ENCODE results near the gene SMCO4. TPM values are rescaled to one million over a fixed set of nuclear protein-coding genes. Genes with fewer than 3 reads are reported as not detected.

The SMCO4 gene
- total RNA-seq, 1 donor from 2014 or later, result 35.1 TPM

DNA sequence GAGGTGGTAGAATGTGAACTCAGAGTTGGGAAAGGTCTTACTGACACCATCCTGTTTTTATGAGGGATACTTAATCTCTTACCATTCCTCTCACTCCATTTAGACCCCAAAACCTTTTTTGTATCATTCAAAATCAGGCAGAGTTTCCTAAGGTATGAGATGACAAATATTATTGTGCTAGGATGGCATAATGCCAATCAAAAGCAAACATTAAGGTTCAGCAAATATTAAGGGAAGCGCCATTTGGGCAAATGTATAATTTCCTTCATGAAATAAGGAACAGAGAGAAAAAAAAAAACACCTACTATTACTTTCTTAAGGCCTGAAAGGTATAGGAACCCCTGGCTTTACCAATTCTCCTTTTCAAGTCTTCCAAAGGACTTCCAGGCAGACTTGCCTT is 62.4 kb downstream of the SMCO4 start:
- H3K27ac Mint-ChIP-seq, result peak overlapping the region; percentile 46
- Histone ChIP-seq H3K4me1 (peaks cover 51% of the 10 kb centered on the region), H4K20me1 (ENCODE audit: low read depth) (peaks cover 6% of the 10 kb centered on the region)

DNA sequence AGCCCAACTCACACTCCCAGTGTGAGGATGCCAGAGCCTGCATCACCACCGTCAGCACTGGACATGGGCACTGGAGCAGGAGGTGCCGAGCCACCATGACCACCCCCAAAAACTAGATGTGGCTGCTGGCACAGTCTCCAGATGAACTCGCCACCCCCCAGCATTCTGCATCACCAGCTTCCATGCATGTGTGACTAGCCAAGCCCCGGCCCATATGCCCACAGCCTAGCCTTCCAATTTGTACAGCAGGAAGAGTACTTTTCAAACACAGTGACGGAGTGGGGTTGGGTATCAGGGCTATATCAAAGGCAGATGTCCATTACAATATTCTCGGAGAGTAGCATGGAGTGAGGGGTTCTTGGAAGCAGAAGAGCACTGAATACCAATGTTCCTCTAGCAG is 62.9 kb downstream of the SMCO4 start:
- DNase-seq (ENCODE audit: low spot score), result no peak
- no peak overlapping the region for H3K4me3 Mint-ChIP-seq
- Histone ChIP-seq H3K27ac (no peak overlapping the region), H3K9me3 (ENCODE audit: low read depth) (no peaks in the 10 kb centered on the region), H3K4me1 (peaks cover 50% of the 10 kb centered on the region), H3K4me3 (no peak overlapping the region), H3K36me3 (no peaks in the 10 kb centered on the region), H3K9ac (no peak overlapping the region), H3K4me2 (no peak overlapping the region), H2AFZ (replicated peaks) (no peak overlapping the region), H3F3A (ENCODE audit: low read depth) (peaks cover 24% of the 10 kb centered on the region), H4K20me1 (ENCODE audit: low read depth) (peaks cover 3% of the 10 kb centered on the region), H3K79me2 (ENCODE audit: low read depth) (peaks cover 4% of the 10 kb centered on the region), H3K27me3 (no peaks in the 10 kb centered on the region)
- TF ChIP-seq CTCF (IDR thresholded peaks at IDR 0.05) (no peak), EZH2 (IDR thresholded peaks at IDR 0.05) (no peak), EZH2phosphoT487 (IDR thresholded peaks at IDR 0.05) (no peak)
- H3K36me3 Mint-ChIP-seq, result peaks cover 8% of the 10 kb centered on the region
- peaks cover 1% of the 10 kb centered on the region for H3K9me3 Mint-ChIP-seq
- H3K4me1 Mint-ChIP-seq, result peaks cover 50% of the 10 kb centered on the region
- peaks cover 2% of the 10 kb centered on the region for H3K27me3 Mint-ChIP-seq (ENCODE audit: insufficient read depth, low read depth)
- peak overlapping the region; percentile 46 for H3K27ac Mint-ChIP-seq

More for the DNA sequence above, 62.4 kb downstream of the SMCO4 start:
- Mint-ChIP-seq H3K36me3 (peaks cover 8% of the 10 kb centered on the region), H3K27me3 (ENCODE audit: insufficient read depth, low read depth) (peaks cover 2% of the 10 kb centered on the region), H3K4me1 (peaks cover 51% of the 10 kb centered on the region), H3K9me3 (no peaks in the 10 kb centered on the region), H3K4me3 (no peak overlapping the region)
- H2AFZ ChIP-seq (replicated peaks), result no peak overlapping the region
- H3K4me2 ChIP-seq, result no peak overlapping the region
- peaks cover 4% of the 10 kb centered on the region for H3K79me2 ChIP-seq (ENCODE audit: low read depth)
- H3F3A ChIP-seq (ENCODE audit: low read depth), result peaks cover 24% of the 10 kb centered on the region
- H3K9ac ChIP-seq, result no peak overlapping the region
- no peak for DNase-seq (ENCODE audit: low spot score)
- no peaks in the 10 kb centered on the region for H3K36me3 ChIP-seq
- no peaks in the 10 kb centered on the region for H3K27me3 ChIP-seq
- no peak overlapping the region for H3K4me3 ChIP-seq
- H3K9me3 ChIP-seq (ENCODE audit: low read depth), result no peaks in the 10 kb centered on the region
- TF ChIP-seq CTCF (IDR thresholded peaks at IDR 0.05) (no peak), EZH2 (IDR thresholded peaks at IDR 0.05) (no peak), EZH2phosphoT487 (IDR thresholded peaks at IDR 0.05) (no peak)
- no peak overlapping the region for H3K27ac ChIP-seq

GRCh38 chr11:93478841-93479240 is 64.3 kb downstream of the SMCO4 start:
- peaks cover 24% of the 10 kb centered on the region for H3F3A ChIP-seq (ENCODE audit: low read depth)
- H2AFZ ChIP-seq (replicated peaks), result no peak overlapping the region
- H3K9ac ChIP-seq, result no peak overlapping the region
- TF ChIP-seq EZH2 (IDR thresholded peaks at IDR 0.05) (no peak), CTCF (IDR thresholded peaks at IDR 0.05) (no peak), EZH2phosphoT487 (IDR thresholded peaks at IDR 0.05) (no peak)
- no peaks in the 10 kb centered on the region for H3K9me3 ChIP-seq (ENCODE audit: low read depth)
- H3K27me3 ChIP-seq, result no peaks in the 10 kb centered on the region
- no peak overlapping the region for H3K27ac Mint-ChIP-seq
- H3K36me3 ChIP-seq, result no peaks in the 10 kb centered on the region
- peaks cover 13% of the 10 kb centered on the region for H3K36me3 Mint-ChIP-seq
- peaks cover 4% of the 10 kb centered on the region for H3K9me3 Mint-ChIP-seq
- peaks cover 43% of the 10 kb centered on the region for H3K4me1 ChIP-seq
- H3K4me2 ChIP-seq, result no peak overlapping the region
- peaks cover 2% of the 10 kb centered on the region for H3K27me3 Mint-ChIP-seq (ENCODE audit: insufficient read depth, low read depth)
- H3K27ac ChIP-seq, result no peak overlapping the region
- H3K4me3 ChIP-seq, result no peak overlapping the region
- peaks cover 4% of the 10 kb centered on the region for H3K79me2 ChIP-seq (ENCODE audit: low read depth)
- H3K4me3 Mint-ChIP-seq, result no peak overlapping the region
- no peaks in the 10 kb centered on the region for H4K20me1 ChIP-seq (ENCODE audit: low read depth)
- H3K4me1 Mint-ChIP-seq, result peaks cover 45% of the 10 kb centered on the region
- no peak for DNase-seq (ENCODE audit: low spot score)
